Activated CD4-positive, CD25-positive, alpha-beta regulatory T cell treated with anti-CD3 and anti-CD28 coated beads, Interleukin-2, amount 50 U/mL, for 24 hours (primary cell): ENCODE measurements around the gene CDKL5.

Experiments used
- ATAC-seq, 2 donors: fragments of 150-1000 bp; cut with Tn5 transposase; one replicate each; pipeline ENCODE4 v1.10.0; 2021; ENCODE audit warnings: mild to moderate bottlenecking in 1 of 2, moderate library complexity in 1 of 2

CDKL5 gene

GRCh38 chrX:18702362-18703195, 277.2 kb downstream of the CDKL5 start:
- ATAC-seq = no peak
